Liver (tissue), 9 donors: Measurements from ENCODE around the gene SRGAP1. TPM values are rescaled to one million over a fixed set of nuclear protein-coding genes. Genes with fewer than 3 reads are reported as not detected.
A peak's percentile ranks its signal among the peaks of the same experiment; 100 is the strongest.

Experiments
- DNase-seq: peaks from one replicate; pipeline ENCODE4 v3.0.0-alpha.2; 2017; ENCODE audit warnings: low spot score
- H3K27ac ChIP-seq, 2 donors: one replicate each; pipeline ENCODE4 v1.7.0; 2013; ENCODE audit warnings: inconsistent platforms in 2 of 2, low read length in 2 of 2, control low read depth in 1 of 2, low read depth in 1 of 2, mild to moderate bottlenecking in 1 of 2
- H3K27me3 ChIP-seq, 4 donors: one replicate each; pipeline versions ENCODE4 v1.6.1 to v1.7.0; 2013; ENCODE audit warnings: low read length in 3 of 4, inconsistent platforms in 1 of 4, mild to moderate bottlenecking in 1 of 4, moderate library complexity in 1 of 4; ENCODE audit not compliant: control insufficient read depth in 4 of 4, insufficient read depth in 4 of 4
- H3K36me3 ChIP-seq, 4 donors: one replicate each; pipeline versions ENCODE4 v1.6.1 to v1.7.0; 2013; ENCODE audit warnings: low read length in 3 of 4, mild to moderate bottlenecking in 3 of 4, low read depth in 1 of 4, moderate library complexity in 1 of 4; ENCODE audit not compliant: control insufficient read depth in 4 of 4, insufficient read depth in 3 of 4
- H3K4me1 ChIP-seq, 4 donors: one replicate each; pipeline versions ENCODE4 v1.6.1 to v1.7.0; 2013; ENCODE audit warnings: low read length in 3 of 4, mild to moderate bottlenecking in 3 of 4, moderate library complexity in 1 of 4; ENCODE audit not compliant: control insufficient read depth in 4 of 4, insufficient read depth in 4 of 4
- H3K4me3 ChIP-seq, 3 donors: one replicate each; pipeline versions ENCODE4 v1.6.1 to v1.7.0; 2013; ENCODE audit warnings: low read length in 3 of 3, control low read depth in 1 of 3, low read depth in 1 of 3, mild to moderate bottlenecking in 1 of 3
- H3K9ac ChIP-seq, 2 donors: one replicate each; pipeline ENCODE4 v1.7.0; 2013; ENCODE audit warnings: low read length in 2 of 2, mild to moderate bottlenecking in 2 of 2, moderate library complexity in 2 of 2, control low read depth in 1 of 2, low read depth in 1 of 2
- H3K9me3 ChIP-seq, 4 donors: one replicate each; pipeline versions ENCODE4 v1.6.1 to v1.7.0; 2013; ENCODE audit warnings: low read length in 3 of 4; ENCODE audit not compliant: control insufficient read depth in 4 of 4
- EGR1 ChIP-seq, 2 donors: IDR thresholded peaks; 2 replicates each; pipeline ENCODE4 v1.6.1; 2016 to 2018; ENCODE audit warnings: antibody characterized with exemption in 2 of 2, low read depth in 2 of 2
- FOXA1 ChIP-seq: IDR thresholded peaks from 2 replicates; pipeline ENCODE4 v1.6.1; 2016; ENCODE audit warnings: antibody characterized with exemption
- FOXA2 ChIP-seq: IDR thresholded peaks from 2 replicates; pipeline ENCODE4 v1.6.1; 2016; ENCODE audit warnings: antibody characterized with exemption
- GABPA ChIP-seq, 2 donors: IDR thresholded peaks in 1 of 2; conservative IDR thresholded peaks in 1 of 2; 2 replicates each; pipeline ENCODE4 v1.6.1; 2016; ENCODE audit warnings: antibody characterized with exemption in 2 of 2, mild to moderate bottlenecking in 1 of 2, moderate library complexity in 1 of 2
- HNF4A ChIP-seq, 2 donors: conservative IDR thresholded peaks; 2 replicates each; pipeline ENCODE4 v1.6.1; 2016; ENCODE audit warnings: antibody characterized with exemption in 2 of 2, mild to moderate bottlenecking in 2 of 2
- HNF4G ChIP-seq: IDR thresholded peaks from 2 replicates; pipeline ENCODE4 v1.6.1; 2016; ENCODE audit warnings: antibody characterized with exemption
- JUND ChIP-seq, 2 donors: IDR thresholded peaks; 2 replicates each; pipeline ENCODE4 v1.6.1; 2016; ENCODE audit warnings: antibody characterized with exemption in 2 of 2
- NR2F2 ChIP-seq: IDR thresholded peaks from 2 replicates; pipeline ENCODE4 v1.6.1; 2016; ENCODE audit warnings: antibody characterized with exemption
- RAD21 ChIP-seq, 2 donors: IDR thresholded peaks; 2 replicates each; pipeline ENCODE4 v1.6.1; 2016; ENCODE audit warnings: antibody characterized with exemption in 2 of 2, mild to moderate bottlenecking in 2 of 2
- RXRA ChIP-seq, 2 donors: IDR thresholded peaks; 2 replicates each; pipeline ENCODE4 v1.6.1; 2017 to 2018; ENCODE audit warnings: antibody characterized with exemption in 2 of 2, mild to moderate bottlenecking in 1 of 2
- SP1 ChIP-seq: IDR thresholded peaks from 2 replicates; pipeline ENCODE4 v1.6.1; 2018; ENCODE audit warnings: antibody characterized with exemption, mild to moderate bottlenecking
- TAF1 ChIP-seq: conservative IDR thresholded peaks from 2 replicates; pipeline ENCODE4 v1.6.1; 2016; ENCODE audit warnings: antibody characterized with exemption, mild to moderate bottlenecking
- YY1 ChIP-seq: IDR thresholded peaks from 2 replicates; pipeline ENCODE4 v1.6.1; 2016; ENCODE audit warnings: antibody characterized with exemption, mild to moderate bottlenecking
- WGBS: extraction: QIAGEN DNeasy Blood & Tissue Kit; methylation state at CpG from one replicate; pipeline ENCODE4 v1.1.7; 2013; 5-methylcytosine and 5-hydroxymethylcytosine counted together
- polyA plus RNA-seq, 2 donors: library from polyadenylated mRNA; stranded (reverse) in 1 of 2; unstranded in 1 of 2; fragments of 200-250 nt in 1 of 2; fragments of >200 nt in 1 of 2; fragmentation: Nextera tagmentation in 1 of 2; extraction: Ambion mirVana in 1 of 2; gene quantifications; one replicate each; pipeline versions ENCODE4 v1.2.1 to v1.2.3, GENCODE V29; 2013 to 2015
- total RNA-seq, 2 donors: library from RNA; depleted of rRNA; stranded (reverse); fragments of >200 nt; gene quantifications; one replicate each; pipeline ENCODE4 v1.2.3, GENCODE V29; 2014
- TF ChIP-seq, protein P1 (sequence below): IDR thresholded peaks from 2 replicates; pipeline ENCODE4 v1.6.1; 2016; ENCODE audit warnings: antibody characterized with exemption, mild to moderate bottlenecking
- TF ChIP-seq, protein P2 (sequence below): IDR thresholded peaks from 2 replicates; pipeline ENCODE4 v1.6.1; 2016; ENCODE audit warnings: antibody characterized with exemption
- TF ChIP-seq, protein P3 (sequence below): IDR thresholded peaks from 2 replicates; pipeline ENCODE4 v1.6.1; 2016; ENCODE audit warnings: antibody characterized with exemption
- TF ChIP-seq, protein P4 (sequence below): IDR thresholded peaks from 2 replicates; pipeline ENCODE4 v1.6.1; 2016; ENCODE audit warnings: antibody characterized with exemption
- donor health status: healthy.
- donor health status: healthy.
- donor health status: healthy.
- donor health status: healthy.
- donor health status: healthy.

The SRGAP1 gene
- total and polyA plus RNA-seq, 4 donors = 0.28 to 1.3 (median 0.85) TPM

DNA sequence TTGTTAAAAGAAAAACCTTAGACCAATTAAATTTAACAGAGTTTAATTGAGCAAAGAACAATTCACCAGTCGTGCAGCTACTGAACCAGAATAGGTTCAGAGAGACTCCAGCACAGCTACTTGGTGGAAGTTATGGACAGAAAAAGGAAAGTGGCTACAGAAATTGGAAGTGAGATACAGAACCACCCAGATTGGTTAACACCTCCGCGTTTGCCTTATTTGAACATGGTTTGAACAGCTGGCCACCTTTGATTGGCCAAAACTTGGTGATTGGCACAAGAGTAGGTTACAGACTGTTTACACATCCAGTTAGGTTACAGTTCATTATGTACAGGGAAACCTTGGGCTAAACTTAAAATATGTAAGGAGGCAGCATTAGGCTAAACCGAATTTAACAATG, 54.9 kb downstream of the SRGAP1 start:
- H3K4me3 ChIP-seq = no peak overlapping the region
- TF ChIP-seq FOXA2 (peak; percentile 37), GABPA (IDR thresholded peaks at IDR 0.05 in 1 of 2, conservative IDR thresholded peaks at IDR 0.05 in 1 of 2) (no peak)
- H3K4me1 ChIP-seq = peaks cover 6 to 36% (median 12%) of the 10 kb centered on the region in 4 donors
- H3K9ac ChIP-seq = peak overlapping the region in 1 of 2 donors; percentile 31
- H3K9me3 ChIP-seq = no peaks in the 10 kb centered on the region
- DNase-seq = no peak
- peak overlapping the region; percentile 70 to 76 for H3K27ac ChIP-seq
- no peaks in the 10 kb centered on the region for H3K36me3 ChIP-seq
- no peaks in the 10 kb centered on the region for H3K27me3 ChIP-seq
- WGBS = 57% methylated on average over 4 of the region's 4 CpGs

DNA sequence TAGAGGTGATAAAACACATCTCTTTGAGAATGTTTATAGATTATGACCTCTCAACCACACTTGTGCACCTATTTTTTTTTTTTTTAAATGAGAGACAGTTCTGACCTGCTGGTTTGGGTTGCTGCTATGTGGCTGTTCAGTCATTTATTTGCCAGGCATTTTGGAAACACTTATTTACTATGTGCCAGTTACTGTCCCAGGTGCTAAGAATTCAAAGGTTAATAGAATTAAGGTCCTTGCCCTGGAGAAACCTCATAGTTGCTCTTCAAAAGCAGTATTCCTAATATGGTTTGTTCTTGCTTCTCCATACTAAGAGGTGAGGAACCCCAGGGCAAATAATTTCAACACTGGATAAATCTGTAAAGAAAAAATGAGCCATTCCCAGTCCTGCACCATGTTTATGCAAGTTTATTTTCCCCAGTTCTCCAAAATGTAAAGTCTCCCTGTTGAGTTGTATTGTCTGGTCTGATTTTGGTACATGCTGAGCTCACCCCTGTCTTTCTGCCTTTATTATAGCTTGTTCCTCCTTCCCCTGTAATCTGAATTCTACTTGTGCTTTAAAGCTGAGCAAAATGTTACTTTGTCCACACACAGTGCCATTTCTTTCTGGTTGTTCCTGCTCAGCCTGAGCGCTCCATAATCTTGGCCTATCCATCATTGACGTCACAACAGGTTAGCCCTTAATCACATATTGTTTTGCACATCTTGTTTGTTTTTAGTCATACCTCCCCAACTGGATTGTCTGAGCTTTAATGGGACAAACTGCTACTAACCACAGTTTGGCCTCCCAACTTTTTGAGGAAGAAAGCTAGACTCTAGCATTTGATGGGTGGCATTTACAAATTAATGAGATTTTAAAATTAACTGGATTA, 56.7 kb downstream of the SRGAP1 start:
- H3K27me3 ChIP-seq = no peaks in the 10 kb centered on the region
- H3K36me3 ChIP-seq = no peaks in the 10 kb centered on the region
- no peak for DNase-seq
- TF ChIP-seq, protein P1, sequence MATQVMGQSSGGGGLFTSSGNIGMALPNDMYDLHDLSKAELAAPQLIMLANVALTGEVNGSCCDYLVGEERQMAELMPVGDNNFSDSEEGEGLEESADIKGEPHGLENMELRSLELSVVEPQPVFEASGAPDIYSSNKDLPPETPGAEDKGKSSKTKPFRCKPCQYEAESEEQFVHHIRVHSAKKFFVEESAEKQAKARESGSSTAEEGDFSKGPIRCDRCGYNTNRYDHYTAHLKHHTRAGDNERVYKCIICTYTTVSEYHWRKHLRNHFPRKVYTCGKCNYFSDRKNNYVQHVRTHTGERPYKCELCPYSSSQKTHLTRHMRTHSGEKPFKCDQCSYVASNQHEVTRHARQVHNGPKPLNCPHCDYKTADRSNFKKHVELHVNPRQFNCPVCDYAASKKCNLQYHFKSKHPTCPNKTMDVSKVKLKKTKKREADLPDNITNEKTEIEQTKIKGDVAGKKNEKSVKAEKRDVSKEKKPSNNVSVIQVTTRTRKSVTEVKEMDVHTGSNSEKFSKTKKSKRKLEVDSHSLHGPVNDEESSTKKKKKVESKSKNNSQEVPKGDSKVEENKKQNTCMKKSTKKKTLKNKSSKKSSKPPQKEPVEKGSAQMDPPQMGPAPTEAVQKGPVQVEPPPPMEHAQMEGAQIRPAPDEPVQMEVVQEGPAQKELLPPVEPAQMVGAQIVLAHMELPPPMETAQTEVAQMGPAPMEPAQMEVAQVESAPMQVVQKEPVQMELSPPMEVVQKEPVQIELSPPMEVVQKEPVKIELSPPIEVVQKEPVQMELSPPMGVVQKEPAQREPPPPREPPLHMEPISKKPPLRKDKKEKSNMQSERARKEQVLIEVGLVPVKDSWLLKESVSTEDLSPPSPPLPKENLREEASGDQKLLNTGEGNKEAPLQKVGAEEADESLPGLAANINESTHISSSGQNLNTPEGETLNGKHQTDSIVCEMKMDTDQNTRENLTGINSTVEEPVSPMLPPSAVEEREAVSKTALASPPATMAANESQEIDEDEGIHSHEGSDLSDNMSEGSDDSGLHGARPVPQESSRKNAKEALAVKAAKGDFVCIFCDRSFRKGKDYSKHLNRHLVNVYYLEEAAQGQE = peak; percentile 17
- TF ChIP-seq RXRA (IDR thresholded peaks at IDR 0.05) = peak; percentile 93 to 96
- no peak for TF ChIP-seq NR2F2
- TF ChIP-seq, protein P2, sequence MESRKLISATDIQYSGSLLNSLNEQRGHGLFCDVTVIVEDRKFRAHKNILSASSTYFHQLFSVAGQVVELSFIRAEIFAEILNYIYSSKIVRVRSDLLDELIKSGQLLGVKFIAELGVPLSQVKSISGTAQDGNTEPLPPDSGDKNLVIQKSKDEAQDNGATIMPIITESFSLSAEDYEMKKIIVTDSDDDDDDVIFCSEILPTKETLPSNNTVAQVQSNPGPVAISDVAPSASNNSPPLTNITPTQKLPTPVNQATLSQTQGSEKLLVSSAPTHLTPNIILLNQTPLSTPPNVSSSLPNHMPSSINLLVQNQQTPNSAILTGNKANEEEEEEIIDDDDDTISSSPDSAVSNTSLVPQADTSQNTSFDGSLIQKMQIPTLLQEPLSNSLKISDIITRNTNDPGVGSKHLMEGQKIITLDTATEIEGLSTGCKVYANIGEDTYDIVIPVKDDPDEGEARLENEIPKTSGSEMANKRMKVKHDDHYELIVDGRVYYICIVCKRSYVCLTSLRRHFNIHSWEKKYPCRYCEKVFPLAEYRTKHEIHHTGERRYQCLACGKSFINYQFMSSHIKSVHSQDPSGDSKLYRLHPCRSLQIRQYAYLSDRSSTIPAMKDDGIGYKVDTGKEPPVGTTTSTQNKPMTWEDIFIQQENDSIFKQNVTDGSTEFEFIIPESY = no peak
- TF ChIP-seq TAF1 = no peak
- TF ChIP-seq JUND (IDR thresholded peaks at IDR 0.05) = no peak
- TF ChIP-seq GABPA (IDR thresholded peaks at IDR 0.05 in 1 of 2, conservative IDR thresholded peaks at IDR 0.05 in 1 of 2) = no peak
- peak; percentile 52 to 57 for TF ChIP-seq HNF4A (conservative IDR thresholded peaks at IDR 0.05)
- TF ChIP-seq, protein P3, sequence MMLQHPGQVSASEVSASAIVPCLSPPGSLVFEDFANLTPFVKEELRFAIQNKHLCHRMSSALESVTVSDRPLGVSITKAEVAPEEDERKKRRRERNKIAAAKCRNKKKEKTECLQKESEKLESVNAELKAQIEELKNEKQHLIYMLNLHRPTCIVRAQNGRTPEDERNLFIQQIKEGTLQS = no peak
- no peak for TF ChIP-seq HNF4G
- peak in 1 of 2 donors; percentile 14 for TF ChIP-seq RAD21 (IDR thresholded peaks at IDR 0.05)
- peak; percentile 75 for TF ChIP-seq SP1
- TF ChIP-seq, protein P4, sequence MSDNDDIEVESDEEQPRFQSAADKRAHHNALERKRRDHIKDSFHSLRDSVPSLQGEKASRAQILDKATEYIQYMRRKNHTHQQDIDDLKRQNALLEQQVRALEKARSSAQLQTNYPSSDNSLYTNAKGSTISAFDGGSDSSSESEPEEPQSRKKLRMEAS = peak; percentile 16
- TF ChIP-seq EGR1 (IDR thresholded peaks at IDR 0.05; ENCODE audit: low read depth in 2 of 2) = no peak
- peak; percentile 34 for TF ChIP-seq YY1
- peak; percentile 53 for TF ChIP-seq FOXA2
- TF ChIP-seq FOXA1 = no peak
- no peaks in the 10 kb centered on the region for H3K9me3 ChIP-seq
- H3K9ac ChIP-seq = no peak overlapping the region
- no peak overlapping the region for H3K4me3 ChIP-seq
- peaks cover 6 to 36% (median 12%) of the 10 kb centered on the region in 4 donors for H3K4me1 ChIP-seq
- WGBS = 80% methylated on average over 2 of the region's 2 CpGs
- H3K27ac ChIP-seq = peak overlapping the region; percentile 22 to 40
